Stimulated activated CD8-positive, alpha-beta memory T cell treated with anti-CD3 and anti-CD28 coated beads, Interleukin-4, amount 100 ng/mL, for 1 hour (primary cell): ENCODE data around the gene RASD2.

Experiments used
- DNase-seq, 2 donors: peaks; one replicate each; pipeline ENCODE4 v3.0.0-alpha.2; 2020; ENCODE audit warnings: low read depth in 2 of 2, low spot score in 1 of 2

The RASD2 gene

GRCh38 chr22:35558031-35558430 is 17.4 kb downstream of the RASD2 start:
- no peak for DNase-seq

GRCh38 chr22:35558719-35559118 is 18.1 kb downstream of the RASD2 start:
- DNase-seq = no peak

- no peak for DNase-seq
Observed at GRCh38 chr22:35559354-35560005, 18.8 kb downstream of the RASD2 start.

- no peak for DNase-seq
Observed at GRCh38 chr22:35560366-35560765, 19.7 kb downstream of the RASD2 start.

GRCh38 chr22:35560824-35561223 is 20.2 kb downstream of the RASD2 start:
- no peak for DNase-seq

- DNase-seq = no peak
Observed at GRCh38 chr22:35561796-35562526, 21.3 kb downstream of the RASD2 start.

GRCh38 chr22:35563211-35563610 is 22.6 kb downstream of the RASD2 start:
- DNase-seq = no peak

GRCh38 chr22:35564975-35565867 is 24.6 kb downstream of the RASD2 start:
- DNase-seq = no peak

GRCh38 chr22:35567351-35568141 is 26.9 kb downstream of the RASD2 start:
- no peak for DNase-seq

- DNase-seq = no peak
Observed at GRCh38 chr22:35568751-35569739, 28.4 kb downstream of the RASD2 start.

- DNase-seq = no peak
Observed at GRCh38 chr22:35569916-35570315, 29.3 kb downstream of the RASD2 start.

GRCh38 chr22:35570686-35571194 is 30.1 kb downstream of the RASD2 start:
- DNase-seq = no peak

GRCh38 chr22:35572556-35572955 is 31.9 kb downstream of the RASD2 start:
- DNase-seq = no peak

- DNase-seq = no peak
Observed at GRCh38 chr22:35575116-35575748, 34.6 kb downstream of the RASD2 start.

GRCh38 chr22:35576671-35577070 is 36.0 kb downstream of the RASD2 start:
- no peak for DNase-seq

- no peak for DNase-seq
Observed at GRCh38 chr22:35577799-35578659, 37.4 kb downstream of the RASD2 start.

- DNase-seq = no peak
Observed at GRCh38 chr22:35578836-35579575, 38.4 kb downstream of the RASD2 start.
